ENCODE results near the gene ATG16L1.

- no peak for TF ChIP-seq CTCF (IDR thresholded peaks at IDR 0.05)
- no peak for TF ChIP-seq ZFX (IDR thresholded peaks at IDR 0.05; ENCODE audit: borderline replicate concordance)
These were observed 73.8 kb downstream of the ATG16L1 start for GRCh38 chr2:233325256-233325655.
